GM12878 (cell line): ENCODE measurements around the gene NSUN7. TPM values are rescaled to one million over a fixed set of nuclear protein-coding genes. Genes with fewer than 3 reads are reported as not detected.
A peak's percentile ranks its signal among the peaks of the same experiment; 100 is the strongest.

Source experiments
- ATAC-seq: fragments of 200-7000 bp; cut with Tn5 transposase; 3 replicates; pipeline ENCODE4 v1.9.1; 2020; ENCODE audit warnings: mild to moderate bottlenecking, moderate library complexity
- BruUV-seq: library from RNA; stranded (reverse); fragments of 400-500 nt; replicated peaks from 2 replicates; lab custom pipeline; 2021; lab: Mats Ljungman, UMichigan
- CTCF ChIA-PET: fragments of 300-600 bp; sonication (Branson Sonifier 250); formaldehyde crosslinking; extraction: SDS; loops from one replicate; lab custom pipeline; 2021; ENCODE audit warnings: inconsistent platforms; lab: Yijun Ruan, JAX
- POLR2A ChIA-PET: fragments of 350-600 bp; formaldehyde crosslinking; extraction: SDS; loops from one replicate; lab custom pipeline; 2021; ENCODE audit warnings: inconsistent platforms; lab: Charles Lee
- RAD21 ChIA-PET: fragments of 300-600 bp; sonication (Branson Sonifier 250); formaldehyde crosslinking; loops from one replicate; lab custom pipeline; 2023; ENCODE audit warnings: antibody characterized with exemption; ENCODE audit not compliant: unreplicated experiment; lab: Charles Lee
- SMC1A ChIA-PET: fragments of 300-600 bp; sonication (Branson Sonifier 250); formaldehyde crosslinking; loops from one replicate; lab custom pipeline; 2023; ENCODE audit not compliant: unreplicated experiment, uncharacterized antibody; lab: Charles Lee
- DNase-seq: peaks from one replicate; pipeline ENCODE4 v3.0.0-alpha.2; 2011; ENCODE audit warnings: low read depth, low spot score
- FAIRE-seq: peaks from 3 replicates; lab custom pipeline; 2011; peaks lifted over from hg19 to GRCh38; lab: Jason Lieb, UNC
- H2AFZ ChIP-seq: 2 replicates; pipeline ENCODE4 v1.6.0; 2011; ENCODE audit warnings: low read depth, low read length, control low read depth; ENCODE audit not compliant: control insufficient read depth
- H3K27ac ChIP-seq: 2 replicates; pipeline ENCODE4 v1.5.1; 2011; ENCODE audit warnings: control low read depth; ENCODE audit not compliant: control insufficient read depth, insufficient read depth
- H3K27me3 ChIP-seq, 2 experiments: replicated peaks in 1 of 2; 2 replicates each; pipeline versions ENCODE4 v1.6.0 to v1.6.1; 2011; ENCODE audit warnings: low read length in 1 of 2; ENCODE audit not compliant: control insufficient read depth in 2 of 2, insufficient read depth in 2 of 2
- H3K36me3 ChIP-seq, 2 experiments: 2 replicates each; pipeline ENCODE4 v1.5.1; 2011; ENCODE audit warnings: low read length in 1 of 2; ENCODE audit not compliant: control insufficient read depth in 2 of 2, insufficient read depth in 2 of 2
- H3K4me1 ChIP-seq: 2 replicates; pipeline ENCODE4 v1.6.1; 2011; ENCODE audit warnings: mild to moderate bottlenecking, low read length, moderate library complexity, mixed read lengths; ENCODE audit not compliant: control insufficient read depth, insufficient read depth
- H3K4me2 ChIP-seq: 2 replicates; pipeline ENCODE4 v1.6.0; 2011; ENCODE audit warnings: control low read depth; ENCODE audit not compliant: control insufficient read depth, insufficient read depth
- H3K4me3 ChIP-seq: fragments of 200-600 bp; sonication (generic); 2 replicates; pipeline ENCODE4 v1.5.1; 2016
- H3K79me2 ChIP-seq: 2 replicates; pipeline ENCODE4 v1.6.0; 2011; ENCODE audit warnings: low read length; ENCODE audit not compliant: control insufficient read depth, insufficient read depth
- H3K9ac ChIP-seq: 2 replicates; pipeline ENCODE4 v1.8.0; 2011; ENCODE audit warnings: low read length, control low read depth, mixed read lengths; ENCODE audit not compliant: control insufficient read depth, insufficient read depth
- H3K9me3 ChIP-seq: replicated peaks from 3 replicates; pipeline ENCODE4 v1.5.1; 2011; ENCODE audit warnings: mild to moderate bottlenecking, low read length; ENCODE audit not compliant: control insufficient read depth, insufficient read depth
- H4K20me1 ChIP-seq: 2 replicates; pipeline ENCODE4 v1.6.0; 2011; ENCODE audit not compliant: control insufficient read depth, insufficient read depth
- ATF3 ChIP-seq: IDR thresholded peaks from 2 replicates; pipeline ENCODE4 v1.6.1; 2011; ENCODE audit warnings: low read depth, mild to moderate bottlenecking, low read length, moderate library complexity, borderline replicate concordance; ENCODE audit errors: extremely low read depth
- ATF7 ChIP-seq: fragments of 450-650 bp; IDR thresholded peaks from 2 replicates; pipeline ENCODE4 v1.6.1; 2016; ENCODE audit warnings: low read depth, mild to moderate bottlenecking
- BACH1 ChIP-seq: fragments of 450-650 bp; IDR thresholded peaks from 2 replicates; pipeline ENCODE4 v1.6.1; 2017; ENCODE audit warnings: mild to moderate bottlenecking, borderline replicate concordance
- CREM ChIP-seq: IDR thresholded peaks from 2 replicates; pipeline ENCODE4 v1.6.1; 2014; ENCODE audit warnings: antibody characterized with exemption, low read depth
- EGR1 ChIP-seq, 2 experiments: IDR thresholded peaks; 1 replicate in 1 of 2; 2 replicates in 1 of 2; pipeline ENCODE4 v1.6.1; 2011 to 2012; ENCODE audit warnings: low read depth in 2 of 2, low read length in 2 of 2, borderline replicate concordance in 1 of 2, mild to moderate bottlenecking in 1 of 2, moderate library complexity in 1 of 2
- EP300 ChIP-seq, 2 experiments: fragments of 150-350 bp in 1 of 2; IDR thresholded peaks; 2 replicates each; pipeline ENCODE4 v1.6.1; 2011 to 2012; ENCODE audit warnings: low read depth in 2 of 2, low read length in 2 of 2, borderline replicate concordance in 1 of 2, improper control_type of control experiment in 1 of 2, inconsistent platforms in 1 of 2; ENCODE audit not compliant: control insufficient read depth in 1 of 2
- IKZF2 ChIP-seq, 2 experiments: fragments of 450-650 bp; IDR thresholded peaks; 2 replicates each; pipeline ENCODE4 v1.6.1; 2017; ENCODE audit warnings: mild to moderate bottlenecking in 2 of 2, moderate library complexity in 2 of 2
- NFXL1 ChIP-seq: fragments of 450-650 bp; IDR thresholded peaks from 2 replicates; pipeline ENCODE4 v1.6.1; 2017; ENCODE audit warnings: antibody characterized with exemption, mild to moderate bottlenecking, borderline replicate concordance
- NKRF ChIP-seq: fragments of 450-650 bp; conservative IDR thresholded peaks from 2 replicates; pipeline ENCODE4 v1.6.1; 2017; ENCODE audit warnings: mild to moderate bottlenecking, moderate library complexity
- NR2C1 ChIP-seq: fragments of 450-650 bp; IDR thresholded peaks from 2 replicates; pipeline ENCODE4 v1.6.1; 2017; ENCODE audit warnings: antibody characterized with exemption, mild to moderate bottlenecking, moderate library complexity
- RAD21 ChIP-seq: IDR thresholded peaks from 2 replicates; pipeline ENCODE4 v1.6.1; 2011; ENCODE audit warnings: mild to moderate bottlenecking, low read depth, low read length, moderate library complexity; ENCODE audit not compliant: insufficient read depth
- RAD51 ChIP-seq: fragments of 450-650 bp; IDR thresholded peaks from 2 replicates; pipeline ENCODE4 v1.6.1; 2016; ENCODE audit warnings: moderate library complexity, mild to moderate bottlenecking, inconsistent platforms
- SMAD1 ChIP-seq: fragments of 450-650 bp; IDR thresholded peaks from 2 replicates; pipeline ENCODE4 v1.6.1; 2018; ENCODE audit warnings: mild to moderate bottlenecking, low read depth; ENCODE audit not compliant: partially characterized antibody
- TCF3 ChIP-seq: IDR thresholded peaks from 2 replicates; pipeline ENCODE4 v1.6.1; 2012; ENCODE audit warnings: low read depth, mild to moderate bottlenecking, low read length, borderline replicate concordance; ENCODE audit not compliant: insufficient read depth
- ZBTB40 ChIP-seq: fragments of 450-650 bp; IDR thresholded peaks from 2 replicates; pipeline ENCODE4 v1.6.1; 2016; ENCODE audit warnings: mild to moderate bottlenecking, moderate library complexity, borderline replicate concordance
- ZSCAN29 ChIP-seq: fragments of 450-650 bp; IDR thresholded peaks from 2 replicates; pipeline ENCODE4 v1.6.1; 2017; ENCODE audit warnings: mild to moderate bottlenecking, moderate library complexity
- WGBS: methylation state at CpG from one replicate; pipeline ENCODE4 v1.1.6; 2016; ENCODE audit warnings: low lambda C conversion rate; ENCODE audit not compliant: insufficient replicate concordance, insufficient coverage; ENCODE audit errors: missing lambda C conversion rate; 5-methylcytosine and 5-hydroxymethylcytosine counted together
- in situ Hi-C: fragments of 300-500 bp; cut with MboI; formaldehyde crosslinking; loops from 9 replicates; pipeline ENCODE4 v1.14.3; 2018; ENCODE audit warnings: mixed read lengths
- intact Hi-C: fragments of 100-400 bp; cut with micrococcal nuclease; formaldehyde crosslinking; loops from one replicate; pipeline ENCODE4 v1.14.2; 2022; ENCODE audit not compliant: unreplicated experiment
- polyA plus RNA-seq, 11 experiments: library from polyadenylated mRNA; depleted of rRNA in 4 of 11; unstranded in 6 of 11; stranded (reverse) in 5 of 11; fragments of >200 nt; fragmentation: Nextera tagmentation in 4 of 11; fragmentation: Illumina TruSeq in 1 of 11; extraction: Ambion mirVana in 4 of 11; extraction: Trizol in 1 of 11; gene quantifications; 1 replicate in 1 of 11; 2 replicates in 10 of 11; pipeline versions ENCODE4 v1.2.1 to v1.2.3, GENCODE V29; 2011 to 2016; ENCODE audit warnings: inconsistent platforms in 2 of 11, missing spikeins in 2 of 11, low read depth in 1 of 11
- total RNA-seq, 4 experiments: library from RNA; depleted of rRNA in 3 of 4; stranded (reverse); fragments of >200 nt in 3 of 4; fragmentation: Illumina TruSeq in 1 of 4; extraction: Trizol in 1 of 4; gene quantifications; 2 replicates each; pipeline versions ENCODE4 v1.2.1 to v1.2.3, GENCODE V29; 2013 to 2021

The NSUN7 gene
- total and polyA plus RNA-seq, 10 of the 15 experiments (the other 5 are each of a cell fraction or from before 2014, with no cell fraction given) = 0.02 to 0.21 (median 0.15) TPM; not detected in 3

DNA sequence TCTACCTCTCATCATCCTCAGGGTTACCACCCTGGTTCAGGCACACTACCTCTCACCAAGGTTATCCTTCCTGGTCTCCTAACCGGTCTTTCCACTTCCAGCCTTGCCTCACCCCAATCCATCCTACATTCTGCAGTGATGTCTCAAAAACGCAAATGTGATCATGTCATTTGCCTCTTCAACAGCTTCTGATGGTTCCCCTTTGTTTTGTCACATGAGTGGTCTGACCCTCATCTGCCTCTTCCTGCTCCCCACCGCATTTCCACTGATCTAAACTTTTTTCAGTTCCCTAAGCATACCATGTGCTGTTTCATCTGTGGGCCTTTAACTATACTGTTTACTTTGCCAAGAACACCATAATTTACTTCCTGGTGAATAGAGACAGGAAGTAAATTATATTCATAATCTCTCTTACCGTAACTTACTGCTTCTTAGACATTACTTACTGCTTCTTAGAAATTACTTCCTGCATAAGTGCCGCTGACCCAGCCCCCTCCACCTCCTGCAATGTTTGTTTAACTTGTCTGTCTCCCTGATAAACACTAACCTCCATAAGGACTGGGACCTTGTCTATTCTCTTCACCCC is 27.1 kb upstream of the NSUN7 start:
- Histone ChIP-seq H3K36me3 (no peaks in the 10 kb centered on the region), H3K9me3 (no peaks in the 10 kb centered on the region), H3K27me3 (no peaks in the 10 kb centered on the region), H4K20me1 (no peaks in the 10 kb centered on the region), H3K4me1 (peaks cover 26% of the 10 kb centered on the region), H3K9ac (no peak overlapping the region), H3K79me2 (no peaks in the 10 kb centered on the region), H3K4me3 (no peak overlapping the region), H3K4me2 (peak overlapping the region; percentile 49), H2AFZ (peak overlapping the region; percentile 65), H3K27ac (peak overlapping the region; percentile 43; the same call in 1 of the 2 replicates)
- RAD21 ChIA-PET = interaction anchor here (0.9 kb wide), 1 partner anchor 60 kb away, joined by 4 read pairs; no protein-coding TSS in a partner anchor
- no TSS peak for BruUV-seq
- peak; percentile 81 for ATAC-seq
- intact Hi-C loops (loop anchor here (5.0 to 10.0 kb wide), 2 partner anchors 528 to 570 kb away; partner anchors contain the start of gene RHOH), in situ Hi-C loops (loop anchor here (5.0 kb wide), 1 partner anchor 165 kb away; no protein-coding TSS in a partner anchor)
- SMC1A ChIA-PET = interaction anchor here (0.6 to 1.3 kb wide), 2 partner anchors 278 to 398 kb away, joined by 3 to 4 read pairs; no protein-coding TSS in a partner anchor
- POLR2A ChIA-PET = interaction anchor here (0.5 kb wide), 1 partner anchor 77 kb away, joined by 3 read pairs; no protein-coding TSS in a partner anchor
- CTCF ChIA-PET = interaction anchor here (0.6 kb wide), 1 partner anchor 366 kb away, joined by 3 read pairs; no protein-coding TSS in a partner anchor
- WGBS = 11% methylated on average over 5 of the region's 5 CpGs
- peak; percentile 66 for DNase-seq
- FAIRE-seq = peak; percentile 35
- no peak for TF ChIP-seq RAD21
- TF ChIP-seq ATF7 = peak; percentile 69; the same call in 1 of the 2 replicates
- TF ChIP-seq ZSCAN29 = no peak
- no peak for TF ChIP-seq NKRF
- TF ChIP-seq CREM = peak; percentile 27; the same call in 1 of the 2 replicates
- peak in 1 of 2 experiments; percentile 56; a peak in 1 of 4 replicates for TF ChIP-seq IKZF2 (IDR thresholded peaks at IDR 0.05)
- peak; percentile 63 for TF ChIP-seq NR2C1
- peak in 1 of 2 experiments; percentile 40; a peak in 1 of 4 replicates for TF ChIP-seq EP300 (IDR thresholded peaks at IDR 0.05; ENCODE audit: borderline replicate concordance in 1 of 2, control insufficient read depth in 1 of 2, low read depth in 2 of 2, low read length in 2 of 2)
- peak; percentile 54; the same call in 1 of the 2 replicates for TF ChIP-seq RAD51
- no peak for TF ChIP-seq BACH1
- TF ChIP-seq EGR1 (IDR thresholded peaks at IDR 0.05; ENCODE audit: borderline replicate concordance in 1 of 2, low read depth in 2 of 2, low read length in 2 of 2) = no peak
- TF ChIP-seq ATF3 = no peak
- TF ChIP-seq NFXL1 = no peak
- no peak for TF ChIP-seq ZBTB40
- no peak for TF ChIP-seq TCF3
- TF ChIP-seq SMAD1 = no peak
